DMS153 treated with DMSO at 0.1 percent for 48 hours (cell line): Measurements from ENCODE around the gene ST6GALNAC1.

Experiments used
- DNase-seq: peaks from one replicate; lab custom pipeline; 2025; ENCODE audit not compliant: unreplicated experiment; lab: John Stamatoyannopoulos, UW

The ST6GALNAC1 gene

GRCh38 chr17:76643553-76644148 lies at the start of gene ST6GALNAC1:
ST6GALNAC1 (minus strand) TSS chr17:76643757; CDS start chr17:76643638, 119 bp downstream.
- peak; percentile 30 for DNase-seq

- DNase-seq: no peak
These were observed 48.0 kb upstream of the ST6GALNAC1 start for GRCh38 chr17:76691379-76692191.

GRCh38 chr17:76690596-76691280 lies 47.2 kb upstream of the ST6GALNAC1 start:
- DNase-seq: no peak

GRCh38 chr17:76689859-76690258 lies 46.3 kb upstream of the ST6GALNAC1 start:
- no peak for DNase-seq

GRCh38 chr17:76688165-76688622 lies 44.6 kb upstream of the ST6GALNAC1 start:
- DNase-seq: no peak

- DNase-seq: no peak
These were observed 44.0 kb upstream of the ST6GALNAC1 start for GRCh38 chr17:76687298-76688164.

- no peak for DNase-seq
These were observed 43.2 kb upstream of the ST6GALNAC1 start for GRCh38 chr17:76686538-76687297.

- no peak for DNase-seq
These were observed 42.3 kb upstream of the ST6GALNAC1 start for GRCh38 chr17:76685846-76686245.

GRCh38 chr17:76685366-76685765 lies 41.8 kb upstream of the ST6GALNAC1 start:
- DNase-seq: no peak

GRCh38 chr17:76684756-76685155 lies 41.2 kb upstream of the ST6GALNAC1 start:
- no peak for DNase-seq

GRCh38 chr17:76683921-76684745 lies 40.6 kb upstream of the ST6GALNAC1 start:
- DNase-seq: no peak

- no peak for DNase-seq
These were observed 39.6 kb upstream of the ST6GALNAC1 start for GRCh38 chr17:76683011-76683755.

GRCh38 chr17:76682296-76682695 lies 38.7 kb upstream of the ST6GALNAC1 start:
- DNase-seq: no peak

GRCh38 chr17:76681222-76682137 lies 37.9 kb upstream of the ST6GALNAC1 start:
- peak; percentile 47 for DNase-seq

- no peak for DNase-seq
These were observed 35.7 kb upstream of the ST6GALNAC1 start for GRCh38 chr17:76679239-76679638.

GRCh38 chr17:76678330-76678729 lies 34.8 kb upstream of the ST6GALNAC1 start:
- DNase-seq: no peak

- no peak for DNase-seq
These were observed 33.8 kb upstream of the ST6GALNAC1 start for GRCh38 chr17:76677406-76677805.
